ENCODE measurements around the gene RNF144A.

GRCh38 chr2:7071916-7072556 lies 154.8 kb downstream of the RNF144A start:
- TF ChIP-seq, protein P1, sequence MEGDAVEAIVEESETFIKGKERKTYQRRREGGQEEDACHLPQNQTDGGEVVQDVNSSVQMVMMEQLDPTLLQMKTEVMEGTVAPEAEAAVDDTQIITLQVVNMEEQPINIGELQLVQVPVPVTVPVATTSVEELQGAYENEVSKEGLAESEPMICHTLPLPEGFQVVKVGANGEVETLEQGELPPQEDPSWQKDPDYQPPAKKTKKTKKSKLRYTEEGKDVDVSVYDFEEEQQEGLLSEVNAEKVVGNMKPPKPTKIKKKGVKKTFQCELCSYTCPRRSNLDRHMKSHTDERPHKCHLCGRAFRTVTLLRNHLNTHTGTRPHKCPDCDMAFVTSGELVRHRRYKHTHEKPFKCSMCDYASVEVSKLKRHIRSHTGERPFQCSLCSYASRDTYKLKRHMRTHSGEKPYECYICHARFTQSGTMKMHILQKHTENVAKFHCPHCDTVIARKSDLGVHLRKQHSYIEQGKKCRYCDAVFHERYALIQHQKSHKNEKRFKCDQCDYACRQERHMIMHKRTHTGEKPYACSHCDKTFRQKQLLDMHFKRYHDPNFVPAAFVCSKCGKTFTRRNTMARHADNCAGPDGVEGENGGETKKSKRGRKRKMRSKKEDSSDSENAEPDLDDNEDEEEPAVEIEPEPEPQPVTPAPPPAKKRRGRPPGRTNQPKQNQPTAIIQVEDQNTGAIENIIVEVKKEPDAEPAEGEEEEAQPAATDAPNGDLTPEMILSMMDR (IDR thresholded peaks at IDR 0.05; ENCODE audit: low read depth, low read length), result no peak
- TF ChIP-seq, protein P2, sequence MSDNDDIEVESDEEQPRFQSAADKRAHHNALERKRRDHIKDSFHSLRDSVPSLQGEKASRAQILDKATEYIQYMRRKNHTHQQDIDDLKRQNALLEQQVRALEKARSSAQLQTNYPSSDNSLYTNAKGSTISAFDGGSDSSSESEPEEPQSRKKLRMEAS (IDR thresholded peaks at IDR 0.05; ENCODE audit: low read depth, low read length), result no peak
- TF ChIP-seq POLR2A (IDR thresholded peaks at IDR 0.05; ENCODE audit: extremely low read depth, insufficient read length), result no peak

All from NB4 (cell line).